Measurements from ENCODE around the gene GP2. TPM values are rescaled to one million over a fixed set of nuclear protein-coding genes. Genes with fewer than 3 reads are reported as not detected.

The GP2 gene
- total and polyA plus RNA-seq, 2 donors (not counting 1 experiment from before 2014, with no cell fraction given), result not detected

GRCh38 chr16:20307240-20307671 is 20.1 kb downstream of the GP2 start:
- Histone ChIP-seq H3K9ac (ENCODE audit: low read length) (no peak overlapping the region), H3K79me2 (ENCODE audit: control insufficient read depth, insufficient read depth, low read length) (no peaks in the 10 kb centered on the region), H3K9me3 (ENCODE audit: control extremely low read depth in 1 of 3, control insufficient read depth in 2 of 3, insufficient read depth in 1 of 3, low read length in 2 of 3) (no peaks in the 10 kb centered on the region), H3K27ac (ENCODE audit: low read length in 2 of 2) (no peak overlapping the region), H3K4me3 (ENCODE audit: control extremely low read depth in 1 of 5, extremely low read depth in 1 of 5, insufficient read depth in 1 of 5, low read depth in 2 of 5, low read length in 4 of 5) (no peak overlapping the region), H3K4me2 (replicated peaks; ENCODE audit: low read depth, low read length, poor library complexity, severe bottlenecking) (no peak overlapping the region), H3K27me3 (replicated peaks in 1 of 4; ENCODE audit: control extremely low read depth in 1 of 4, control insufficient read depth in 3 of 4, insufficient read depth in 4 of 4, low read length in 3 of 4) (no peaks in the 10 kb centered on the region), H3K4me1 (ENCODE audit: control insufficient read depth in 2 of 2, insufficient read depth in 2 of 2, low read length in 2 of 2) (no peaks in the 10 kb centered on the region), H2AFZ (ENCODE audit: insufficient read depth, low read depth, low read length, poor library complexity, severe bottlenecking) (no peak overlapping the region), H3K36me3 (replicated peaks in 1 of 2; ENCODE audit: control extremely low read depth in 1 of 2, control insufficient read depth in 1 of 2, extremely low read depth in 1 of 2, insufficient read depth in 2 of 2, low read length in 1 of 2) (no peaks in the 10 kb centered on the region), H4K20me1 (ENCODE audit: control insufficient read depth, insufficient read depth, low read length, poor library complexity, severe bottlenecking) (no peaks in the 10 kb centered on the region)
- H3K27me3 Mint-ChIP-seq, result peaks cover 18% of the 10 kb centered on the region
- TF ChIP-seq CTCF (IDR thresholded peaks at IDR 0.05), result no peak
- no peak for TF ChIP-seq EZH2 (IDR thresholded peaks at IDR 0.05; ENCODE audit: borderline replicate concordance, insufficient read depth, low read depth, low read length, poor library complexity, severe bottlenecking)
- no peak overlapping the region for H3K4me3 Mint-ChIP-seq
- DNase-seq (no peak), ATAC-seq (ENCODE audit: low read depth) (no peak)
- intact Hi-C loops (cut with micrococcal nuclease), result no loop called here
- no peak overlapping the region for H3K27ac Mint-ChIP-seq
- 83% methylated on average over 1 of the region's 1 CpG for WGBS (ENCODE audit: insufficient coverage)
- H3K9me3 Mint-ChIP-seq (ENCODE audit: insufficient read depth), result no peaks in the 10 kb centered on the region
- POLR2A ChIA-PET, result no interaction called here
- H3K4me1 Mint-ChIP-seq, result no peaks in the 10 kb centered on the region
- CTCF ChIA-PET, result no interaction called here

GRCh38 chr16:20306401-20306800 is 20.9 kb downstream of the GP2 start:
- Mint-ChIP-seq H3K27me3 (peaks cover 18% of the 10 kb centered on the region), H3K9me3 (ENCODE audit: insufficient read depth) (no peaks in the 10 kb centered on the region), H3K4me3 (no peak overlapping the region), H3K4me1 (no peaks in the 10 kb centered on the region), H3K27ac (no peak overlapping the region)
- Histone ChIP-seq H3K4me3 (ENCODE audit: control extremely low read depth in 1 of 5, extremely low read depth in 1 of 5, insufficient read depth in 1 of 5, low read depth in 2 of 5, low read length in 4 of 5) (no peak overlapping the region), H3K27ac (ENCODE audit: low read length in 2 of 2) (no peak overlapping the region), H3K36me3 (replicated peaks in 1 of 2; ENCODE audit: control extremely low read depth in 1 of 2, control insufficient read depth in 1 of 2, extremely low read depth in 1 of 2, insufficient read depth in 2 of 2, low read length in 1 of 2) (no peaks in the 10 kb centered on the region), H3K79me2 (ENCODE audit: control insufficient read depth, insufficient read depth, low read length) (no peaks in the 10 kb centered on the region), H3K4me2 (replicated peaks; ENCODE audit: low read depth, low read length, poor library complexity, severe bottlenecking) (no peak overlapping the region), H3K9ac (ENCODE audit: low read length) (no peak overlapping the region), H3K4me1 (ENCODE audit: control insufficient read depth in 2 of 2, insufficient read depth in 2 of 2, low read length in 2 of 2) (no peaks in the 10 kb centered on the region), H2AFZ (ENCODE audit: insufficient read depth, low read depth, low read length, poor library complexity, severe bottlenecking) (no peak overlapping the region), H4K20me1 (ENCODE audit: control insufficient read depth, insufficient read depth, low read length, poor library complexity, severe bottlenecking) (no peaks in the 10 kb centered on the region), H3K27me3 (replicated peaks in 1 of 4; ENCODE audit: control extremely low read depth in 1 of 4, control insufficient read depth in 3 of 4, insufficient read depth in 4 of 4, low read length in 3 of 4) (no peaks in the 10 kb centered on the region), H3K9me3 (ENCODE audit: control extremely low read depth in 1 of 3, control insufficient read depth in 2 of 3, insufficient read depth in 1 of 3, low read length in 2 of 3) (no peaks in the 10 kb centered on the region)
- POLR2A ChIA-PET, result no interaction called here
- 48% methylated on average over 3 of the region's 4 CpGs for WGBS (ENCODE audit: insufficient coverage)
- intact Hi-C loops (cut with micrococcal nuclease), result no loop called here
- no peak for ATAC-seq (ENCODE audit: low read depth)
- DNase-seq, result no peak
- CTCF ChIA-PET, result no interaction called here
- TF ChIP-seq CTCF (IDR thresholded peaks at IDR 0.05), result no peak
- TF ChIP-seq EZH2 (IDR thresholded peaks at IDR 0.05; ENCODE audit: borderline replicate concordance, insufficient read depth, low read depth, low read length, poor library complexity, severe bottlenecking), result no peak
